ENCODE data around the gene PSMC4.
A peak's percentile ranks its signal among the peaks of the same experiment; 100 is the strongest.

PSMC4 gene

GRCh38 chr19:39970675-39971379 lies at the start of gene PSMC4:
Gene PSMC4, plus strand, starts transcription at chr19:39971165. Its CDS starts 38 bp downstream, at chr19:39971203.
- peak; percentile 96 for DNase-seq (ENCODE audit: low read depth)

DNA sequence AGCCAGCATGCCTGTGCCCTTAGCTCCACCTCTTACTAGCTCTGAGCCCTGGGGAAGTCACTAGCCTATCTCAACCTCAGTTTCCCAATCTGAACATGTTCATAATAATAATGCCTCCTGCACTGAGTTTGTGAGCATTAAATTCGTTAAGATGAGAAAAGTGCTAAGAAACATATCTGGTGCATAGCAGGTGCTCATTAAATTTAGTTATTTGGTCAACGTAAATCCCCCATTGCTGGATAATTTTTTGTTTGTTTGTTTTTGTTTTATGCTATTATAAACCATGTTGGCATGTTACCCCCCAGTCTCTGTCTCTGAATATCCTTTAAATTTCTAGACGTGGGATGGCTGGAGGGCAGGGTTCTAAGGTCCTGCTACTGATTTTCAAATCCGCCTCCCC lies 47.1 kb upstream of the PSMC4 start:
- DNase-seq (ENCODE audit: low read depth) = no peak

- DNase-seq (ENCODE audit: low read depth) = no peak
These were observed 46.6 kb upstream of the PSMC4 start for GRCh38 chr19:39924389-39924788.

DNA sequence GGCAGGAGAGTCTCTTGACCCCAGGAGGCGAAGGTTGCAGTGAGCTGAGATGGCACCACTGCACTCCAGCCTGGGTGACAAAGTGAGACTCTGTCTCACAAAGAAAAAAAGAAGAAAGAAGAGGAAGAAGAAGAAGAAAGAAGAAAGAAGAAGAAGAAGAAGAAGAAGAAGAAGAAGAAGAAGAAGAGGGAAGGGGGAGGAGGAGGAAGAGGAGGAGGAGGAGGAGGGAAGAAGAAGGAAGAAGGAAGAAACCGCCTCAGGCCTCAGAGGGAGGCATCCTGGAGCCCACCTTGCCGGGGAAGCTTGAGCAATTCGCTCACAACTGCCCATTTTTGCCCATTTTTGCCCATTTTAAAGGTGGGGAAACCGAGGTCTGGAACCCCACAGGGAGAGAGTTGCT lies 46.0 kb upstream of the PSMC4 start:
- no peak for DNase-seq (ENCODE audit: low read depth)

DNA sequence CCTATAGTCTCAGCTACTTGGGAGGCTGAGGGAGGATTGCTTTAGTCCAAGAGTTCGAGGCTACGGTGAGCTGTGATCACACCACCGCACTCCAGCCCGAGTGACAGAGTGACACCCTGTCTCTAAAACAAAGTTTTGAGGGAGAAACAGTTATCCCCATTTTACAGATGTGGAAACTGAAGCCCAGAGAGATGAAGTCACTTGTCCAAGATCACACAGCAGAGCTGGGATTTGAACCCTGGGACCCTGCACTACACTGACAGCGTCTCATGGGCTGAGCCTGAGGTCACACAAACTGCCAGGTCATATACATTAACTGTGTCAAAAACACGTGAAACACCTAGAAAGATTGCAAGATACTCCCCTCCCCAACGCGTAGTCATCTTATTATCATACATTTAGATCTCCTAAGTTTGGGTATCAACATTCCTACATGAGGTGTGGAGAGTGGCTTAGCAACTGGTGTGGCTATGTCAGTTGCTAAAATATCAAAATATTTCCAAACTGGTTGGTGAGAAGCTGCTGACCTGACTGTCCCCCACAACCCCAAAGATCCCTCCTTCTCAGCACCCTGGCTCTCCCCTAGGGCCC lies 44.7 kb upstream of the PSMC4 start:
- DNase-seq (ENCODE audit: low read depth) = no peak

- no peak for DNase-seq (ENCODE audit: low read depth)
These were observed 43.9 kb upstream of the PSMC4 start for GRCh38 chr19:39927076-39927475.

DNA sequence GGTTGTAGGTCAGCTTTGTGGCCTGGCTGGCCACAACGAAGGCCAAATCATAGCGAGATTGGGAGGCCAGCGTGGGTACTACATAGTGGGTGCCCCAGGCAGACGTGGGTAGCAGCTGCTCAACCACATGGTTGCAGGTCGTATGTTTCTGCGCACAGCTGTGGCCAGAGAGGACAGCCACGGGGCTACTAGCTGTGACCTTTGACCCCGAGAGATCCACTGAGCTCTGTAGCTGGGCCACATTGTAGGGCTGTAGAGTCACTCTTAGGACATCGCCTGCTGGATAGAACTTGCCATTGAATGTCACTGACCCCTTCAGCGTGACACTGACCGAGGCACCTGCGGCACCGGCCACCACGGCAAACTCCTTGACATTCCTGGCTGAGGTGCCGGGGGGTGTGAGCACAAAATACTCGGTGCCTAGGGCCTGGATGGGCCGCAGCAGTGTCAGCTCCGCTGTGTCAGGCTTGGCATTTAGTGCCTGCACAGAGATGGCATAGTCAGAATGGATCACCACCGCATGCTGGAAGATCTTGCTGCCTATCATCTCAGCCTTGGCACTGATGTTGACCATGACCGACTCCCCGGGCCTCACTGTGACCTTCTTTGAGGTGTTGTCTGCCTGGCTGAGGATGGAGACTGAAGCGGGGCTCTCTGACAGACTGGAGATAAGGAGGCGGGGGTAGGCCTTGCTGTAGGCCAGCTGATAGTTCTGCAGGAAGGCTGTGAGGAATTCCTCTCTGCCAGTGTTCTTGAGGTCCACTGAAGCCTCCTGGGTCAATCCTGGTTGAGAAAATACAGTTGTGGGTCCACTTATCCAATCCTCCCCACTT lies 43.2 kb upstream of the PSMC4 start:
- no peak for DNase-seq (ENCODE audit: low read depth)

GRCh38 chr19:39928357-39928725 lies 42.6 kb upstream of the PSMC4 start:
- DNase-seq (ENCODE audit: low read depth) = no peak

DNA sequence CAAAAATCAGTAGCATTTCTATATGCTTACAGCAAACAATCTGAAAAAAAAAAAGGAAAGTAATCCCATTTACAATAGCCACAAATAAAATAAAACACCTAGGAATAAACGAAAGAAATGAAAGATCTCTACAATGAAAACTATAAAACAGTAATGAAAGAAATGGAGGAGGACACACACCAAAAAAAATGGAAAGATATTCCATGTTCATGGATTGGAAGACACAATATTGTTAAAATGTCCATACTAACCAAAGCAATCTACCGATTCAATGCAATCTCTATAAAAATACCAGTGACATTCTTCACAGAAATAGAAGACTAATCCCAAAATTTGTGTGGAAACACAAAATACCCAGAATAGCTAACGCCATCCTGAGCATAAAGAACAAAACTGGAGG lies 41.2 kb upstream of the PSMC4 start:
- no peak for DNase-seq (ENCODE audit: low read depth)

DNA sequence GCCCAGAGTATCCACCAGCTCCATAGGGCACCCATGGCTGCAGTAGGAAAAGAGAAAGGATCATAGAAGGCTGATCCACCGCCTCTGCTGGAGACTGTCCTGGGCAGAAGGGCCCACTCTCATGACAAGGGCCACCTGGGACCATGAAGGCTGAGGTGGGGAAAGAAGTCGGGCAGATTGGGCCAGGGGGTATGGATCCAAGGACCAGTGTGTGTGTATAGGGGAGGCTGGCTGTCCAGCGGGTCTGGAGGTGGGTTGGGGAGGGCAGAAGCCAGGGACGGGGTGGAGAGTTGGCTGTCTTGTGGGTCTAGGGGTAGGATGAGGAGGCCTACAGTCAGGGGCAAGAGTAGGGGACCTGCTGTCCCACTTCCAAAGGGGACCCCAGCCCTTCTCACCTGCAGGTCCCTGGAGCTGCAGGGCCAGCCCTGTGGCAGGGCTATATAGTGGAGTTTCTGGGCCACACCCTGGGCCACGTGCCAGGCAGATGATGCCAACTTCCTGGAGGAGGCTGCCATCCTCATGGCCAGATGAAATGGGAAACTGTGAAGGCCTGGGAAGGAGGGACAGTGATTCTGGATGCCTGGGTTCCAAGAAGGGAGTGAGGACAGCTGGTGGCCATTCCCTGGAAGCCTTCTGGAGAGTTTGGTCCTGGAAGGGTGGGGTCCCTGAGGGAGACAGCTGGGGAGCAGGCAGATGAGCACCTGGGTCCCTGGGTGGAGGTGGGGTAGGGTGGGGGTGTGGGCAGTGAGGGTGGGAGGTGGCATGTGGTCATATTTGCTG lies 36.2 kb upstream of the PSMC4 start, which contains the start of gene FCGBP:
TSS of gene FCGBP (minus strand) at position 51 of the 780 bp plus-strand sequence.
- DNase-seq (ENCODE audit: low read depth) = no peak

- no peak for DNase-seq (ENCODE audit: low read depth)
These were observed 35.7 kb upstream of the PSMC4 start for GRCh38 chr19:39935364-39935661.

DNA sequence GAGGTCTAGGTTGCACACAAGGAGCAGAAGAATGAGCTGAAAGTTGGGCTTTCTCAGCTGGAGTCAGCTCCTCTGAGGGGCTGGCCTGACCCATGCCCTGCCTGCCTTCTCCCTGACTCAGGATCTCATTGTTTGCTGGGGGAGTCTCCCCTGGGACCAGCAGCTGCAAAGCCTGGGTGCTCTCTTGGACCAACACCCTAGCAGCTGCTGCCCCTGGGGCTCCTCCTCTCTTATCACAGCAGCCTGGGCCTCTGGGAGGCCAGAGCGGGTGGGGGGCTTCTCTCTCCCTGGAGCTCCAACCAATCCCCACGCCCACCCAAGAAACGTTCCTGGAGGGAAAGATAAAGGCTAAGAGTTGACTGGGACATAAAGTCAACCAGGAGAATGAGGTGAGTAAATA lies 34.9 kb upstream of the PSMC4 start:
- no peak for DNase-seq (ENCODE audit: low read depth)

DNA sequence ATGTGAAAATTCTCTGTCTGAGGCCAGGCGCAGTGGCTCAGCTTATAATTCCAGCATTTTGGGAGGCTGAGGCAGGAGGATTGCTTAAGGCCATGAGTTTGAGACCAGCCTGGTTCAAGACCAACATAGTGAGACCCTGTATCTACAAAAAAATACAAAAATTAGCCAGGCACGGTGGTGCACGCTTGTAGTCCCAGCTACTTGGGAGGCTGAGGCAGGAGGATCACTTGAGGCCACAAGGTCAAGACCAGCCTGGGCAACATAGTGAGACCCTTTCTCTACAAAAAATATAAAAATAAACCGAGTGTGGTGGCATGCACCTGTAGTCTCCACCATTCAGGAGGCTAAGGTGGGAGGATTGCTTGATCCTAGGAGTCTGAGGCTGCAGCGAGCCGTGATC lies 34.3 kb upstream of the PSMC4 start:
- no peak for DNase-seq (ENCODE audit: low read depth)

DNA sequence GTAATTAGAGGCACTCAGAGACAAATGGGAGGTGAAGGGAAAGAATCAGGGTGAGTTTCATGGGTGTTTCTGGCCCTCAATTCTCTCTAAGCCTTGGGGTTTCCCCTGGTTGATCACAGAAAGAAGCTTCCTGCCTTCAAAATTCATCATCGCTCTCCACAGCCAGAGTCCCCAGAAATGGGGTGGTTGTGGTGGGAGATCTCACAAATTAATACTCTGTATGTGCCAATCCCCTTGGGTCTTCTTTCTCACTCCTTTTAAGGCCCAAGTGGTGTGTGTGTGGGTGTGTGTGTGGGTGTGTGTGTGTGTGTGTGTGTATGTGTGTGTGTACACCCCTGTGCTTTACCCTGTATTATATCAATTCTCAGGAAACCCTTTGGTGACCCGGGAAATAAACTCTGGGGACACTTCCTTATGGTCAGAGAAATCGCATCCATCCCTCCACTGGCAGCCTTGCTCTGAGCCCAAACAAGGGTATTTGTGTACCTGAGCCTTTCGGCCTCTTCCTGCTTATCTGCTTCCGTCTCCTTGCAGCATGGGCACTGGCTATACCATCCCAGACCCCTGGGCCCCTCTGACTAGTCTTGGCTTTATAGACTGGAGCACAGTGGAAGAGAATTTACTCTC lies 33.8 kb upstream of the PSMC4 start:
- DNase-seq (ENCODE audit: low read depth) = peak; percentile 8

DNA sequence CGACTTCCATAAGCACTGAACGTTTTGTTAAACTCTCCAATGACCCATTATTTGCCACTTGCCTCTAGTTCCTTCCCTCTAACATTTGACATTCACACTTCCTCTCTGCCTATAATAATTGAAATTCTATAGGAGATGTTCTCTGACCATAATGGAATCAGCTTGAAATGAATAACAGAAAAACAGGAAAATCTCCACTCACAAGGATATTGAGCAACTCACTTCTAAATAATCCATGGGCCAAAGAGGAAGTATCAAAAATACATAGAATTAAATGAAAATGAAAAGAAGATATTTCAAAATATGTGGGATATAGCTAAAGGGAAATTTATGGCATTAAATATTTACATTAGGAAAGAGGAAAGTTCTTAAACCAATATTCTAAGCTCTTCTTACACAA lies 33.2 kb upstream of the PSMC4 start:
- DNase-seq (ENCODE audit: low read depth) = no peak

DNA sequence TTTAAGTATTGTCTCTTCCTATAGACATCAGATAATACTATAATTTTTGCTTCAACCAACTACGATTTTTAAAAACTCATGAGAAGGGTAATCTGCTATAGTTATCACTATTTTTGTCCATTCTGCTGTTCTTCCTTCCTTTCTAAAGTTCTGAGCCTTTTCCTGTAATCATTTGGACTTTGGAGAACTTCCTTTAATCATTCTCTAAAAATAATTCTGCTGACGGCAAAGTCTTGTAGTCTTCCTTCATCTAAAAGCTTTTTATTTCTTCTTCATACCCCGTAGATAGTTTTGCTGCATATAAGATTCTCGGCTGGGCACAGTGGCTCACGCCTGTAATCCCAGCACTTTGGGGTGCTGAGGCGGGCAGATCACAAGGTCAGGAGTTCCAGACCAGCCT lies 31.4 kb upstream of the PSMC4 start:
- no peak for DNase-seq (ENCODE audit: low read depth)

GRCh38 chr19:39940221-39940833 lies 30.6 kb upstream of the PSMC4 start:
- DNase-seq (ENCODE audit: low read depth) = no peak

DNA sequence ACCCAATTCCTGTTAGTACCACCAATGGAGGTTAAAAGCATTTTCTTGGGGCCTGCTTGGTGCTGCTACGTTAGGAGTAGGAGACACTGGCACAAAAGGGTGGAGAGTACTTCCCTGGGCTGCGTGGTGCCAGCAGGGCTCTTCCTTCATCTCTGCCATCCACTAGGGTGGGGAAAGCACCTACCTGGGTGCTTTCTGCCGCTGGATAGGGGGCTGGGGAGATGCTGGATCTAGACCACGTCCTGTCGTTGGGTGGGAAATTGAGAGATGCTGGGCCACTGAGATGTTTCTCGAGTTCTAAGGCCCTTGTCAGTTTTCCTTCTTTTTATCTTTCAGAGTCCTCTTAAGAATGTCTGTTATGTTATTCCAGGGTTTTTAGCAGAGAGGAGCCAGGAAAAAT lies 29.8 kb upstream of the PSMC4 start:
- DNase-seq (ENCODE audit: low read depth) = no peak

DNA sequence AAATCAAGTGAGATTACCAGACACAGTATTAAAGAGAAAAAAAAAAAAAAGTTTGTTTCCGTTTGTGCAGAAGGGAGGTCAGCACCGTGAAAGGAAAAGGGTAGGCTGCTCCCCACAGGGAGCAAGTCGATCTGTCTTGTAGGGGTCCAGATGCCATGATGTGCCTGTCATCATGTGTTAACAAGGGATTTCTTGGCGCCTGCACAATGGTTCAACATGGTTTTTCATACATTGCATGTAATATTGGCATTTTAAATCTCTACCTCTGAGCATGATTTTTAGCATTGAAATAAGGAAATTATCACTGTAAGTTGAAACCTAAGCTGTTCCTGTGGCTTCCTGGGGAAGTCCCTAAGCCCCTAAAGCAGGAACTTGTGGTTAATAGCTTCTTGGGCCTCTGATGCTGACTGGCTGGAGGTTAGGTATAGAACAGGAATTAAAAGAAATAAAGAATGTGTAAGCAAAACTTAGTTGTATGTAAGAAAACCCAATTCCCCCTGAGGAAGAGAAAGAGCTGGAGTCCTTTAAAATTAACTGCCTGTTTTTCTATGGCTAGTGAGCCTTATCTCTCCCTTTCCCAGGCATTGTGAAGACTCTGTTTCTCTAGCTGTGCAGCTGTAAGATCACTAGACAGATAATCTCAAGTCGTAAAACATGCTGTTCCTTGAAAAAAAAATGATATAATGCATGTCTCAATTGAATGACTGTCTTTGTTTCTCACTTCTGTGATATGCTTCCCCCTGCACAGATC lies 29.2 kb upstream of the PSMC4 start:
- DNase-seq (ENCODE audit: low read depth) = peak; percentile 21

DNA sequence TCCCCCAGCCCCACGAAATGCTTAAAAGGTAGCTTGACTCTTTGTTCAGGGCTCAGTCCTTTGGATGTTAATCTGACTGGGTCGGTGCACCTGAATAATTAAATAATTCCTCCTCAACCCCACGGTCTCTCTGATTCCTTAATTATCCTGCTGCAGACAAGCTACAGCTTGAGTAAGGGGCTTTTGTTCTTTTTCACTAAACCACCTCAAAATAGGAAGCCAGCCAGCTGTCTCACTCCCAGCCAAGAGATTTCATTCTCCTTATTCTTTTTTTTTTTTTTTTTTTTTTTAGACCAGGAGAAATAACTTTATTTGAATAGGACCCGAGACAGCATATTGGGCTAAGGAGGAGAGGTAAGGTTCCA lies 28.6 kb upstream of the PSMC4 start:
- no peak for DNase-seq (ENCODE audit: low read depth)

DNA sequence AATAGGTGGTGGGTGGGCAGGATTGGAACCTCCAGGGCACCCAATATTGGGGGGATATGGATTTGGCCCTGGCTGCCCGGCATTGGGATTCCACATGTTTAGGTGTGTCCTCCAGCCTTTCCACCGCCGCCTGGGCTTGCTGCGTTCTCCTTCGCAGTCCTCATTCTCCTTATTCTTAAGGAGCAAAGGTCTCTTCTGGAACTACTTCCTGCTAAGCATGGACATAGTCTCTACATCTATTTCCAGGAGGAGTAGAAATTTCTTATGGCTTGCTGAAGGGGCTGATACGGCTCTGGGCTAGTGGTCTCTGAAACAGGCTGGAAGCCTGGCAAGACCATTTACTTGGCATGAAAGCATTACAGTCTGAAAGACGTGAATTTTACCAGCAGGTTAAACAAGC lies 27.4 kb upstream of the PSMC4 start:
- no peak for DNase-seq (ENCODE audit: low read depth)

Data from stimulated activated CD8-positive, alpha-beta memory T cell treated with anti-CD3 and anti-CD28 coated beads, Interleukin-15, amount 100 ng/mL, for 1 hour (primary cell).